Stimulated activated memory B cell treated with anti-CD40 and anti-IgM and Interleukin-4, amounts not matched to agents 10 μg/mL and 1 μg/mL and 100 μg/mL, for 72 hours (primary cell): ENCODE measurements around the gene MAPK8.

Experiments
- ATAC-seq: fragments of 150-1000 bp; cut with Tn5 transposase; 2 replicates; pipeline ENCODE4 v1.10.0; 2021
- H3K27ac Mint-ChIP-seq: one replicate; pipeline ENCODE4 v1.8.0; 2022; ENCODE audit warnings: mild to moderate bottlenecking, mixed read lengths
- H3K27me3 Mint-ChIP-seq: one replicate; pipeline ENCODE4 v1.8.0; 2022; ENCODE audit warnings: mixed read lengths
- H3K36me3 Mint-ChIP-seq: one replicate; pipeline ENCODE4 v1.8.0; 2022; ENCODE audit warnings: mixed read lengths
- H3K4me1 Mint-ChIP-seq: one replicate; pipeline ENCODE4 v1.8.0; 2022; ENCODE audit warnings: mixed read lengths
- H3K4me3 Mint-ChIP-seq: one replicate; pipeline ENCODE4 v1.8.0; 2022; ENCODE audit warnings: mild to moderate bottlenecking, moderate library complexity, mixed read lengths
- H3K9me3 Mint-ChIP-seq: one replicate; pipeline ENCODE4 v1.8.0; 2022; ENCODE audit warnings: mixed read lengths

MAPK8 gene

GRCh38 chr10:48447356-48448215 lies 141.1 kb downstream of the MAPK8 start:
- Mint-ChIP-seq H3K9me3 (no peaks in the 10 kb centered on the region), H3K27ac (no peak overlapping the region), H3K36me3 (no peaks in the 10 kb centered on the region), H3K4me3 (no peak overlapping the region), H3K4me1 (no peaks in the 10 kb centered on the region), H3K27me3 (peaks cover 45% of the 10 kb centered on the region)
- no peak for ATAC-seq

- Mint-ChIP-seq H3K36me3 (no peaks in the 10 kb centered on the region), H3K27me3 (peaks cover 45% of the 10 kb centered on the region), H3K9me3 (no peaks in the 10 kb centered on the region), H3K4me3 (no peak overlapping the region), H3K4me1 (no peaks in the 10 kb centered on the region), H3K27ac (no peak overlapping the region)
- no peak for ATAC-seq
These were observed 142.3 kb downstream of the MAPK8 start for GRCh38 chr10:48448796-48449195.

- no peak for ATAC-seq
- Mint-ChIP-seq H3K4me1 (no peaks in the 10 kb centered on the region), H3K27ac (no peak overlapping the region), H3K36me3 (no peaks in the 10 kb centered on the region), H3K9me3 (no peaks in the 10 kb centered on the region), H3K27me3 (peaks cover 45% of the 10 kb centered on the region), H3K4me3 (no peak overlapping the region)
These were observed 143.2 kb downstream of the MAPK8 start for GRCh38 chr10:48449501-48450232.

GRCh38 chr10:48450233-48450740 lies 143.8 kb downstream of the MAPK8 start:
- no peak for ATAC-seq
- H3K9me3 Mint-ChIP-seq = no peaks in the 10 kb centered on the region
- H3K4me1 Mint-ChIP-seq = no peaks in the 10 kb centered on the region
- H3K36me3 Mint-ChIP-seq = no peaks in the 10 kb centered on the region
- H3K27me3 Mint-ChIP-seq = peaks cover 45% of the 10 kb centered on the region
- no peak overlapping the region for H3K27ac Mint-ChIP-seq
- no peak overlapping the region for H3K4me3 Mint-ChIP-seq

GRCh38 chr10:48450741-48451466 lies 144.4 kb downstream of the MAPK8 start:
- peaks cover 45% of the 10 kb centered on the region for H3K27me3 Mint-ChIP-seq
- H3K4me1 Mint-ChIP-seq = no peaks in the 10 kb centered on the region
- ATAC-seq = no peak
- no peaks in the 10 kb centered on the region for H3K36me3 Mint-ChIP-seq
- H3K9me3 Mint-ChIP-seq = no peaks in the 10 kb centered on the region
- no peak overlapping the region for H3K4me3 Mint-ChIP-seq
- no peak overlapping the region for H3K27ac Mint-ChIP-seq

- no peaks in the 10 kb centered on the region for H3K9me3 Mint-ChIP-seq
- no peak overlapping the region for H3K27ac Mint-ChIP-seq
- no peak for ATAC-seq
- peaks cover 12% of the 10 kb centered on the region for H3K4me1 Mint-ChIP-seq
- no peaks in the 10 kb centered on the region for H3K36me3 Mint-ChIP-seq
- no peak overlapping the region for H3K4me3 Mint-ChIP-seq
- peaks cover 47% of the 10 kb centered on the region for H3K27me3 Mint-ChIP-seq
These were observed 145.7 kb downstream of the MAPK8 start for GRCh38 chr10:48451969-48452878.

- Mint-ChIP-seq H3K27ac (no peak overlapping the region), H3K36me3 (no peaks in the 10 kb centered on the region), H3K9me3 (no peaks in the 10 kb centered on the region), H3K4me3 (no peak overlapping the region), H3K27me3 (peaks cover 47% of the 10 kb centered on the region), H3K4me1 (peaks cover 18% of the 10 kb centered on the region)
- no peak for ATAC-seq
These were observed 146.5 kb downstream of the MAPK8 start for GRCh38 chr10:48452879-48453412.

- Mint-ChIP-seq H3K27ac (no peak overlapping the region), H3K4me3 (no peak overlapping the region), H3K27me3 (peaks cover 45% of the 10 kb centered on the region), H3K36me3 (no peaks in the 10 kb centered on the region), H3K9me3 (no peaks in the 10 kb centered on the region), H3K4me1 (peaks cover 18% of the 10 kb centered on the region)
- no peak for ATAC-seq
These were observed 147.2 kb downstream of the MAPK8 start for GRCh38 chr10:48453451-48454301.

- H3K27ac Mint-ChIP-seq = no peak overlapping the region
- peaks cover 18% of the 10 kb centered on the region for H3K4me1 Mint-ChIP-seq
- no peaks in the 10 kb centered on the region for H3K9me3 Mint-ChIP-seq
- H3K36me3 Mint-ChIP-seq = no peaks in the 10 kb centered on the region
- no peak overlapping the region for H3K4me3 Mint-ChIP-seq
- no peak for ATAC-seq
- H3K27me3 Mint-ChIP-seq = peaks cover 37% of the 10 kb centered on the region
These were observed 148.0 kb downstream of the MAPK8 start for GRCh38 chr10:48454302-48455054.

- no peaks in the 10 kb centered on the region for H3K36me3 Mint-ChIP-seq
- H3K27ac Mint-ChIP-seq = no peak overlapping the region
- ATAC-seq = no peak
- peaks cover 18% of the 10 kb centered on the region for H3K4me1 Mint-ChIP-seq
- peaks cover 35% of the 10 kb centered on the region for H3K27me3 Mint-ChIP-seq
- H3K9me3 Mint-ChIP-seq = no peaks in the 10 kb centered on the region
- no peak overlapping the region for H3K4me3 Mint-ChIP-seq
These were observed 148.5 kb downstream of the MAPK8 start for GRCh38 chr10:48455055-48455391.

- ATAC-seq = no peak
- Mint-ChIP-seq H3K27me3 (peaks cover 35% of the 10 kb centered on the region), H3K36me3 (no peaks in the 10 kb centered on the region), H3K4me3 (no peak overlapping the region), H3K27ac (no peak overlapping the region), H3K9me3 (no peaks in the 10 kb centered on the region), H3K4me1 (peaks cover 18% of the 10 kb centered on the region)
These were observed 149.1 kb downstream of the MAPK8 start for GRCh38 chr10:48455392-48456151.

GRCh38 chr10:48456361-48456804 lies 149.9 kb downstream of the MAPK8 start:
- Mint-ChIP-seq H3K27ac (peak overlapping the region; percentile 18), H3K9me3 (no peaks in the 10 kb centered on the region), H3K4me3 (no peak overlapping the region), H3K4me1 (peaks cover 18% of the 10 kb centered on the region), H3K27me3 (peaks cover 33% of the 10 kb centered on the region), H3K36me3 (no peaks in the 10 kb centered on the region)
- ATAC-seq = peak; percentile 51
